SK-MEL-5 (cell line): ENCODE measurements around the gene MOB3A. TPM values are rescaled to one million over a fixed set of nuclear protein-coding genes. Genes with fewer than 3 reads are reported as not detected.

Source experiments
- DNase-seq: peaks from one replicate; pipeline ENCODE4 v3.0.0-alpha.2; 2016; ENCODE audit warnings: low read depth, low spot score
- in situ Hi-C: cut with HindIII; loops from 2 replicates; pipeline ENCODE4 v1.10.0; 2016; ENCODE audit warnings: low sequenced_read_pairs, high pct_unique_total_duplicates, low pct_unique_long_range_greater_than_20kb
- total RNA-seq: library from RNA; depleted of rRNA; stranded (reverse); fragments of >200 nt; shearing (Covaris generic); gene quantifications from 2 replicates; pipeline ENCODE4 v1.2.3, GENCODE V29; 2014

MOB3A gene
- total RNA-seq, 1 experiment from 2014 or later, result 5.1 TPM

GRCh38 chr19:2055931-2056836 is 39.9 kb downstream of the MOB3A start:
- peak; percentile 38 for DNase-seq
- in situ Hi-C loops, result no loop called here

DNA sequence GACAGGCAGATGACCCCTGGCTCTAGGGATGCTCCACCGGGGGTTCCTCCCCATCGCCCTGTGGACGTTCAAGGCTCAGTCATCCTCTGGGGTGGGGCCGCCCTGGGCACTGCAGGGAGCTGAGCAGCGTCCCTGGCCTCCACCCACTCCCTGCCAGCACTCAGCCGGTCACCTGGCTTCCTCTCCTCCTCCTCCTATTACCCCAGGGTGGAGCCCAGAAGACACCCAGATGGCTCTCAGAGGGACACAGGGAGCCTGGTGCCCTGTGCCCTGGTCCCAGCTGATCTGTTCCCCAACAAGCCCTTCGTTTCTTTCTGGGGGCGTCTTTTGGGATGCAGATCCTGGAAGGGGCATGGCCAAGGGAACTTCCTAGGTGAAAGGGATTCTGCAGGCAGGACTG is 41.4 kb downstream of the MOB3A start:
- in situ Hi-C loops, result no loop called here
- DNase-seq, result no peak

- DNase-seq, result no peak
- in situ Hi-C loops, result no loop called here
Measured at GRCh38 chr19:2053601-2054389, 42.3 kb downstream of the MOB3A start.

GRCh38 chr19:2051773-2052704 is 44.1 kb downstream of the MOB3A start:
- in situ Hi-C loops, result no loop called here
- no peak for DNase-seq

GRCh38 chr19:2050991-2051772 is 44.9 kb downstream of the MOB3A start, which contains the start of gene MKNK2:
Gene MKNK2 (minus strand): TSS chr19:2051244. CDS start chr19:2050851, 393 bp downstream.
- in situ Hi-C loops, result no loop called here
- peak; percentile 77 for DNase-seq

- no peak for DNase-seq
- in situ Hi-C loops, result no loop called here
Measured at GRCh38 chr19:2050349-2050990, 45.7 kb downstream of the MOB3A start.

DNA sequence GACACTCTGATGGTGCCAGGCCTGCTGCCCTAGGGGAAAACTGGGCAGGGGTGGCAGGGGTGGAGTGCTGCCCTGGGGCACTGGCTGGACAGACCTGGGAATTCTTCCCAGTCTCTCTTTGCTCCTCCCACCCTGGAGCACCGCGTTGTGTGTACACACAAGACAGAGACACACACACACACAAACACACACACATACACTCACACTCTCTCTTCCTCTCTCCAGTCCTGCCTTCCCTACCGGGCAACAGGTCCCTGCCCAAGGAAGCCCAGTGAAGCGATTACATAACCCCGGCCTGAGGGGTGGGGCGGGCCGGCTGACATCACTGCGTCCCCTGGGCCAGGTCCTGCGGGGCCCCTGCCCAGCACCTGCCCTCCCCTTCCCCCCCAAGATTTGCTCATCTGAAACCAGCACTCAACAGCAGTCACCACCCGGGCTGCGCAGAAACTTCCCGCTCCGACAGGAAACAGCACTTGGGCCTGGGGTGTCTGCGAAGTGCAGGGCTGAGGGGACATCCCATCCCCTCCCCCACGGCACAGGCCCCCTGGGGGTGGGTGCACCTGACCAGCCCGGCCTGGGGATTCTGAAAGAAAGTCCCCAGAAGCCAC is 46.3 kb downstream of the MOB3A start:
- in situ Hi-C loops, result no loop called here
- DNase-seq, result peak; percentile 26

GRCh38 chr19:2048959-2049740 is 47.0 kb downstream of the MOB3A start:
- in situ Hi-C loops, result no loop called here
- no peak for DNase-seq

GRCh38 chr19:2048104-2048958 is 47.8 kb downstream of the MOB3A start:
- in situ Hi-C loops, result no loop called here

DNA sequence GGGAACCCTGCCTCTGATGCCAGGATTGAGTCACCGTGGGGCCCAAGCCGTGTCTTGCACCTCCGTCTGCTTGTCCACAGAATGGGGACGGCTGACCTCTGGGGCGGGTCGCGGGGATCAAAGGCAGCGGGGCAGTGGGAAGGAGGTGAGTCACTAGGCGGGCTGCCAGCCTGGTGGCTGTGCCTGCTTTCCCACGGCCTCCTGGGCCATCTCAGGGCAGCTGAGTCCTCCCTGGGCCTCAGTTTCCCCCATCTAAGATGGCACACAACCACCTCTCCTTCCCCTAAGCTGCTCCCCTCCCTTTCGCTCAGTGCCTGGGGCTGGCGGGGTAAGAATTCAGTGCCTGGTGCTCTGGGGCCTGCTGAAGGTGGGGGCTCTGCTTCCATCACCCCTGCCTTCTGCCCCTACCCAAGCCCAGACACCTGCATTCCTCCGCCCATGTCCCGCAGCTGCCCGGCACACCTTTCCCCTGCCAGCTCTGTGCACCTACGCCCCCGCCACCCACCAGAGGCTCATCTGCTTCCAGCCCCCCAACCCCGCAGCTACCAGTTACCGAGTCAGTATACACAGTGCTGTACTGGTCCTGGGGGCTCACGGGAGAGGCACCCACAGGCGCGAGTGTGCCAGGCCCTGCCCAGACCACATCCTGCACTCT is 48.5 kb downstream of the MOB3A start:
- in situ Hi-C loops, result no loop called here
- no peak for DNase-seq

More at GRCh38 chr19:2048104-2048958, 47.8 kb downstream of the MOB3A start:
- no peak for DNase-seq

DNA sequence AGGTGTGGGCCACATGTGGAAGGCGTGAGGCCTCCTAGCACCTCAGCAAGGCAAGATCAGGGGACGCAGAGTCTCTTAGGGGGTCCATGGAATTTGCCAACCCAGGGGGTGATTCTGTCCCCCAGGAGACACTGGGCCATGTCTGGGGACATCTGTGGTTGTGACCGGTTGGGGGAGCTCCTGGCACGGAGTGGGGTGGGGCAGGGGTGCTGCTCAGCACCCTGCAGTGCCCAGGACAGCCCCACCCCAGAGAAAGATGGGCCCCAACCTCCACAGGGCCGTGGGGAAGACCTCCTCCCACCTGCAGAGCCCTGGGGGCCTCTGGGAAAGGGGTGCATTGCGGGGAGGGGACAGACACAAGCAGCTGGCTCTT is 49.1 kb downstream of the MOB3A start:
- in situ Hi-C loops, result no loop called here
- DNase-seq, result no peak

GRCh38 chr19:2046046-2046907 is 49.8 kb downstream of the MOB3A start:
- in situ Hi-C loops, result no loop called here

DNA sequence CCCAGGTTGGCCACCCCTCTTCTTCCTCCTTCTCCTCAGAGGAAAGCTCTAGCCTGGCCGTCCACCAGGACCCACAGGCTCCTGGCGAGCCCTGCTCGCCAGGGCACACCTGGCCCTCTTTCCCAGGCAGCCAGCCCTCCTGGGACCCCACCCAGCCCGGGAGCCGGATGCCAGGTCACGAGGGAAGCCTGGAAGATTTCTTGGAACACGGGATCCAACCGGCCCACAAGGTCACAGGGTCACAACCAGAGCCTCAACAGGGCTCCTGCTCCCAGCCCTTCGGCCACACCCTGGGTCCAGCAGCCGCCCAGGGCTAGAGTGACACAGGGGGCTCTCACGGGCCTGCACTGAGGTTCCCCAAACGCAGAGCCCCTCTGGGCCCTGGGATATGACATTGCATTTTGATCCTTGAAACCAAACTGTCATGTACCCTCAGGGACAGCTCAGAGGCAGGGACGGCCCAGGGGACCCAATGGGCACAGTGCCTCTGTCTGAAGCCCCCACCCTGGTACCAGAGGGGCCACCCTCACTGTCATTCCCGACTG is 50.6 kb downstream of the MOB3A start:
- in situ Hi-C loops, result no loop called here
- no peak for DNase-seq

More at GRCh38 chr19:2046046-2046907, 49.8 kb downstream of the MOB3A start:
- DNase-seq, result no peak
